IMR-90 (cell line): ENCODE results near the gene NUBP1. TPM values are rescaled to one million over a fixed set of nuclear protein-coding genes. Genes with fewer than 3 reads are reported as not detected.

Source experiments
- ATAC-seq: fragments of 200-7000 bp; cut with Tn5 transposase; 2 replicates; pipeline ENCODE4 v1.9.1; 2020; ENCODE audit warnings: low read depth, mild to moderate bottlenecking, moderate library complexity
- BruUV-seq: library from RNA; stranded (reverse); fragments of 400-500 nt; replicated peaks from 2 replicates; lab custom pipeline; 2021; lab: Mats Ljungman, UMichigan
- CTCF ChIA-PET: fragments of 300-600 bp; formaldehyde crosslinking; extraction: SDS; loops from one replicate; lab custom pipeline; 2021; ENCODE audit warnings: antibody characterized with exemption; lab: Yijun Ruan, JAX
- POLR2A ChIA-PET: fragments of 300-600 bp; sonication (Branson Sonifier 250); formaldehyde crosslinking; loops from one replicate; lab custom pipeline; 2022; ENCODE audit warnings: antibody characterized with exemption; ENCODE audit not compliant: unreplicated experiment; lab: Charles Lee
- DNase-seq: peaks from one replicate; pipeline ENCODE4 v3.0.0; 2013
- H2AFZ ChIP-seq: replicated peaks from 2 replicates; pipeline ENCODE3; 2013; ENCODE audit warnings: low read length, mild to moderate bottlenecking; ENCODE audit not compliant: poor library complexity
- H2AK5ac ChIP-seq: 2 replicates; pipeline ENCODE4 v1.6.1; 2013; ENCODE audit warnings: low read depth, low read length, inconsistent platforms
- H2AK9ac ChIP-seq: replicated peaks from 2 replicates; pipeline ENCODE3; 2013; ENCODE audit warnings: mild to moderate bottlenecking, low read depth, low read length, moderate library complexity; ENCODE audit not compliant: poor library complexity
- H2BK120ac ChIP-seq: 2 replicates; pipeline ENCODE4 v1.6.1; 2013; ENCODE audit warnings: low read depth, low read length, inconsistent platforms
- H2BK15ac ChIP-seq: 3 replicates; pipeline ENCODE4 v1.6.1; 2013; ENCODE audit warnings: low read depth, low read length, inconsistent platforms
- H2BK20ac ChIP-seq: 2 replicates; pipeline ENCODE4 v1.6.1; 2013; ENCODE audit warnings: low read depth, mild to moderate bottlenecking, inconsistent platforms, low read length, moderate library complexity
- H2BK5ac ChIP-seq: 2 replicates; pipeline ENCODE4 v1.6.1; 2013; ENCODE audit warnings: mild to moderate bottlenecking, low read depth, low read length, inconsistent platforms; ENCODE audit not compliant: poor library complexity, severe bottlenecking
- H3K14ac ChIP-seq: replicated peaks from 2 replicates; pipeline ENCODE4 v1.6.1; 2013; ENCODE audit warnings: low read depth, low read length, inconsistent platforms
- H3K18ac ChIP-seq: 2 replicates; pipeline ENCODE4 v1.6.1; 2013; ENCODE audit warnings: low read depth, low read length, control low read depth
- H3K23ac ChIP-seq: 2 replicates; pipeline ENCODE4 v1.6.1; 2013; ENCODE audit warnings: low read depth, low read length, inconsistent platforms
- H3K27ac ChIP-seq: 2 replicates; pipeline ENCODE4 v1.5.1; 2013; ENCODE audit warnings: mild to moderate bottlenecking, control low read depth, low read length; ENCODE audit not compliant: insufficient read depth
- H3K27me3 ChIP-seq: 2 replicates; pipeline ENCODE4 v1.6.1; 2013; ENCODE audit warnings: low read length; ENCODE audit not compliant: control insufficient read depth, insufficient read depth
- H3K36me3 ChIP-seq: 2 replicates; pipeline ENCODE4 v1.6.1; 2013; ENCODE audit warnings: low read length, mixed read lengths; ENCODE audit not compliant: control insufficient read depth, insufficient read depth
- H3K4ac ChIP-seq: 2 replicates; pipeline ENCODE4 v1.6.1; 2013; ENCODE audit warnings: low read depth, low read length, inconsistent platforms
- H3K4me1 ChIP-seq: 2 replicates; pipeline ENCODE4 v1.6.1; 2013; ENCODE audit warnings: low read length, mixed read lengths; ENCODE audit not compliant: control insufficient read depth, insufficient read depth
- H3K4me2 ChIP-seq: 2 replicates; pipeline ENCODE4 v1.6.1; 2013; ENCODE audit warnings: low read depth, mild to moderate bottlenecking, control low read depth, low read length, moderate library complexity
- H3K4me3 ChIP-seq: 2 replicates; pipeline ENCODE4 v1.5.1; 2013; ENCODE audit warnings: low read depth, mild to moderate bottlenecking, control low read depth, low read length, moderate library complexity; ENCODE audit not compliant: insufficient read depth
- H3K56ac ChIP-seq: 2 replicates; pipeline ENCODE4 v1.6.1; 2013; ENCODE audit warnings: low read length, inconsistent platforms; ENCODE audit not compliant: insufficient read depth; ENCODE audit errors: extremely low read depth
- H3K79me1 ChIP-seq, 2 experiments: 2 replicates each; pipeline ENCODE4 v1.6.1; 2013; ENCODE audit warnings: low read length in 2 of 2, inconsistent platforms in 1 of 2, low read depth in 1 of 2
- H3K9ac ChIP-seq: 2 replicates; pipeline ENCODE4 v1.6.1; 2013; ENCODE audit warnings: low read depth, low read length, control low read depth
- H3K9me1 ChIP-seq: 2 replicates; pipeline ENCODE4 v1.6.1; 2013; ENCODE audit warnings: low read length, inconsistent platforms; ENCODE audit not compliant: insufficient read depth
- H3K9me3 ChIP-seq: 2 replicates; pipeline ENCODE4 v1.6.1; 2013; ENCODE audit warnings: low read length; ENCODE audit not compliant: control insufficient read depth, insufficient read depth
- H4K20me1 ChIP-seq: 2 replicates; pipeline ENCODE4 v1.6.1; 2013; ENCODE audit warnings: low read length, inconsistent platforms; ENCODE audit not compliant: insufficient read depth
- H4K5ac ChIP-seq: 2 replicates; pipeline ENCODE4 v1.6.1; 2013; ENCODE audit warnings: mild to moderate bottlenecking, low read depth, low read length, control low read depth
- H4K8ac ChIP-seq, 2 experiments: 2 replicates each; pipeline ENCODE4 v1.6.1; 2013; ENCODE audit warnings: low read depth in 2 of 2, low read length in 2 of 2, control low read depth in 1 of 2, inconsistent platforms in 1 of 2
- H4K91ac ChIP-seq: 2 replicates; pipeline ENCODE4 v1.6.1; 2013; ENCODE audit warnings: low read depth, low read length, inconsistent platforms; ENCODE audit not compliant: insufficient read depth
- BHLHE40 ChIP-seq: fragments of 150-350 bp; IDR thresholded peaks from 2 replicates; pipeline ENCODE4 v1.6.1; 2016; ENCODE audit warnings: mild to moderate bottlenecking, low read depth, low read length
- CHD1 ChIP-seq: IDR thresholded peaks from 2 replicates; pipeline ENCODE4 v1.6.1; 2012; ENCODE audit warnings: low read depth, low read length, improper control_type of control experiment
- CTCF ChIP-seq: conservative IDR thresholded peaks from 2 replicates; pipeline ENCODE4 v1.5.1; 2012; ENCODE audit warnings: mild to moderate bottlenecking, low read depth, low read length, improper control_type of control experiment
- ELK1 ChIP-seq: fragments of 150-350 bp; IDR thresholded peaks from 2 replicates; pipeline ENCODE4 v1.6.1; 2016; ENCODE audit warnings: low read depth, mild to moderate bottlenecking, low read length, moderate library complexity, borderline replicate concordance
- FOS ChIP-seq: fragments of 150-350 bp; IDR thresholded peaks from 2 replicates; pipeline ENCODE4 v1.6.1; 2016; ENCODE audit warnings: low read depth, low read length
- MAFK ChIP-seq: IDR thresholded peaks from 2 replicates; pipeline ENCODE4 v1.6.1; 2012; ENCODE audit warnings: low read depth, low read length, improper control_type of control experiment
- MAZ ChIP-seq: IDR thresholded peaks from 2 replicates; pipeline ENCODE4 v1.6.1; 2012; ENCODE audit warnings: low read depth, mild to moderate bottlenecking, low read length, improper control_type of control experiment, moderate library complexity, borderline replicate concordance
- MXI1 ChIP-seq: IDR thresholded peaks from 2 replicates; pipeline ENCODE4 v1.6.1; 2012; ENCODE audit warnings: low read depth, mild to moderate bottlenecking, low read length, moderate library complexity, borderline replicate concordance
- POLR2A ChIP-seq: IDR thresholded peaks from 2 replicates; pipeline ENCODE4 v1.6.1; 2012; ENCODE audit warnings: mild to moderate bottlenecking, low read depth, low read length
- RAD21 ChIP-seq: IDR thresholded peaks from 2 replicates; pipeline ENCODE4 v1.6.1; 2012; ENCODE audit warnings: low read length, improper control_type of control experiment
- RCOR1 ChIP-seq: IDR thresholded peaks from 2 replicates; pipeline ENCODE4 v1.6.1; 2012; ENCODE audit warnings: mild to moderate bottlenecking, low read length, improper control_type of control experiment; ENCODE audit not compliant: insufficient replicate concordance
- RFX5 ChIP-seq: IDR thresholded peaks from 2 replicates; pipeline ENCODE4 v1.8.0; 2012; ENCODE audit warnings: low read depth, mild to moderate bottlenecking, low read length, moderate library complexity
- SMC3 ChIP-seq: fragments of 150-350 bp; IDR thresholded peaks from 2 replicates; pipeline ENCODE4 v1.6.1; 2016; ENCODE audit warnings: low read depth, mild to moderate bottlenecking, antibody characterized with exemption, low read length, moderate library complexity
- USF2 ChIP-seq: fragments of 150-350 bp; IDR thresholded peaks from 2 replicates; pipeline ENCODE4 v1.6.1; 2017; ENCODE audit warnings: mild to moderate bottlenecking, antibody characterized with exemption, low read length, low read depth
- WGBS, 2 experiments: methylation state at CpG; one replicate each; pipeline versions ENCODE4 v1.1.5 to v1.1.7; 2013; ENCODE audit warnings: missing lambda C conversion rate in 2 of 2; ENCODE audit not compliant: insufficient read length in 1 of 2; ENCODE audit errors: extremely low coverage in 2 of 2; 5-methylcytosine and 5-hydroxymethylcytosine counted together
- dilution Hi-C: fragments of 300-500 bp; cut with HindIII; formaldehyde crosslinking; loops from one replicate; pipeline ENCODE4 v1.14.3; 2018; ENCODE audit warnings: low sequenced_read_pairs; ENCODE audit not compliant: unreplicated experiment
- in situ Hi-C: fragments of 300-500 bp; cut with MboI; formaldehyde crosslinking; loops from 3 replicates; pipeline ENCODE4 v1.14.3; 2019; ENCODE audit warnings: low sequenced_read_pairs, inconsistent platforms, mixed read lengths
- intact Hi-C: fragments of 100-400 bp; cut with micrococcal nuclease; formaldehyde crosslinking; loops from 2 replicates; pipeline ENCODE4 v1.10.0; 2022
- polyA plus RNA-seq, 3 experiments: library from polyadenylated mRNA; depleted of rRNA; stranded (reverse); fragments of >200 nt; gene quantifications; 2 replicates each; pipeline ENCODE4 v1.2.3, GENCODE V29; 2012; ENCODE audit warnings: low replicate concordance in 1 of 3
- total RNA-seq: library from RNA; depleted of rRNA; stranded (reverse); fragments of >200 nt; gene quantifications from 2 replicates; pipeline ENCODE4 v1.2.3, GENCODE V29; 2012

Gene NUBP1
- total and polyA plus RNA-seq, 2 of the 4 experiments (the other 2 are of a cell fraction): 28.0 to 31.5 TPM

- no peak for ATAC-seq
- peak overlapping the region; percentile 16 for H2AFZ ChIP-seq
- H4K91ac ChIP-seq: no peak overlapping the region
Observed at GRCh38 chr16:10741844-10742243, 1.8 kb upstream of the NUBP1 start.

More at GRCh38 chr16:10741844-10742243, 1.8 kb upstream of the NUBP1 start:
- CTCF ChIA-PET: no interaction called here
- Histone ChIP-seq H3K9ac (no peak overlapping the region), H3K56ac (no peak overlapping the region), H2BK120ac (0 out of 2 replicates have a peak overlapping the region, but pooled peaks have one; percentile 5), H3K27me3 (no peaks in the 10 kb centered on the region), H3K4me3 (no peak overlapping the region), H3K14ac (no peak overlapping the region), H3K9me1 (0 out of 2 replicates have a peak, but pooled peaks cover 4% of the 10 kb centered on the region), H3K18ac (no peak overlapping the region), H3K4me1 (peaks cover 2% of the 10 kb centered on the region; the same call in 1 of the 2 replicates), H3K27ac (no peak overlapping the region), H2BK5ac (no peak overlapping the region), H3K79me1 (peaks cover 2 to 15% of the 10 kb centered on the region in 2 experiments; a peak in 3 of 4 replicates), H3K4me2 (no peak overlapping the region), H4K8ac (no peak overlapping the region), H4K20me1 (no peaks in the 10 kb centered on the region; the same call in 1 of the 2 replicates), H3K23ac (no peak overlapping the region), H3K4ac (0 out of 2 replicates have a peak overlapping the region, but pooled peaks have one; percentile 0), H2BK20ac (no peak overlapping the region), H2AK5ac (no peak overlapping the region), H4K5ac (no peak overlapping the region), H3K36me3 (no peaks in the 10 kb centered on the region), H2AK9ac (no peak overlapping the region), H3K9me3 (no peaks in the 10 kb centered on the region), H2BK15ac (no peak overlapping the region)
- dilution Hi-C loops (no loop called here), in situ Hi-C loops (loop anchor here (10.0 kb wide), 1 partner anchor 1587 kb away; no protein-coding TSS in a partner anchor), intact Hi-C loops (no loop called here)
- WGBS, 2 experiments: 10% methylated on average over 2 of the region's 4 CpGs; no CpG with 5 or more reads in 1 of the 2 experiments
- TF ChIP-seq USF2: no peak
- no peak for TF ChIP-seq MXI1
- TF ChIP-seq SMC3: no peak
- no peak for TF ChIP-seq RAD21
- no peak for TF ChIP-seq RFX5
- TF ChIP-seq CTCF: no peak
- TF ChIP-seq BHLHE40: no peak
- TF ChIP-seq MAFK: no peak
- TF ChIP-seq POLR2A: no peak
- no peak for TF ChIP-seq CHD1
- no peak for TF ChIP-seq ELK1
- no peak for TF ChIP-seq FOS
- TF ChIP-seq MAZ: no peak
- no peak for TF ChIP-seq RCOR1
- no TSS peak for BruUV-seq
- DNase-seq: peak; percentile 36
- POLR2A ChIA-PET: no interaction called here
